ENCODE measurements around the gene DLG2. TPM values are rescaled to one million over a fixed set of nuclear protein-coding genes. Genes with fewer than 3 reads are reported as not detected.
A peak's percentile ranks its signal among the peaks of the same experiment; 100 is the strongest.

Gene DLG2
- polyA plus RNA-seq, 4 donors, result 10.8 to 15.6 (median 12.2) TPM

- no peak for DNase-seq (ENCODE audit: low read depth in 4 of 4, low spot score in 2 of 4)
These were observed 1935.6 kb downstream of the DLG2 start for GRCh38 chr11:83691451-83691950.

DNA sequence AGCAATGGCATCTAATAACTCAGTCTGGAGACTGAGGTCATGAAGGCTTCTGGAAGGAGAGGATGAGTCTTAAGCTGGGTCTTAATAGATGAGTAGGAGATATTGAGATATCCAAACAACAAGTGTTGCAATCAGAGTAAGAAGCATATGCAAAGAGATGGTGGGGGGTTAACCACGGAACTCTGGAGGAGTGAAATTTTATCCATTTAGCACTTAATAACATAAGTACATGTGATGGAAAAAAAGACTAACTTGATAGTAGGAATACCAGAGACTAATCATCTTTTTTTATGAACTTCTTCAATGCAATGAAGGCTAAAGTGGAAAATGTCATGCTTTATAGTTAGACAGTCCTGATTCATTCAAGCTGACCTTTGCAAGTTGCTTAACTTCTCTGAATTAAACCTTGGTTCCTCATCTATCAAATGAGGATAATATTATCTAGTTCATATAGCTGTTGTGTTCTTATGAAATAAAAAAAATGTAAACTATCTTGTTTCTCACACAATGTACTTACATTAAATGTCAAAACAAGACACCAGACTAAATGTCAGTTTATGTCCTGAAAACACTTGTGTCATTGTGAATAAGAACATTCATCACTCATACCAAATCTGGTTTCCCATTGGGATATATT is 1937.9 kb downstream of the DLG2 start:
- no peak for DNase-seq (ENCODE audit: low read depth in 4 of 4, low spot score in 2 of 4)

- DNase-seq (ENCODE audit: low read depth in 4 of 4, low spot score in 2 of 4), result no peak
These were observed 1939.4 kb downstream of the DLG2 start for GRCh38 chr11:83687787-83688186.

- DNase-seq (ENCODE audit: low read depth in 4 of 4, low spot score in 2 of 4), result no peak
These were observed 1941.4 kb downstream of the DLG2 start for GRCh38 chr11:83685730-83686129.

DNA sequence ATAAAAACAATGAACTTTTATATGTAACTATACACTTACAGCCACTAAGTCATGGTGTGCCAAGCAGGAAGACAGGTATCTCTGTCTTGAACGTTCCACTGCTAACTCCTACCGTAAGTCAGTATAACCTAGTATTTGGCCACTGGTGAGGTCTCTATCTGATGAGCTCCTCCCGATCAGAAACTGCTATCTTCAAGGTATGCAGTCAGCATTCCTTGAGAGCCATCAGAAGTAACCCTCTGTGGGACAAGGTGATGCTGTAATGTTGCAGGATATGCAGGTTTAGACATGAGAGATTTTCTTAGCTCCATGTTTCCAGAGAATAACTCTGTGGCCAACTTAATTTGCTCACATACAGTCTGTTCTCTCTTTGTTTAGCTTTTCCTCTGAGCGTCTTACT is 1943.1 kb downstream of the DLG2 start:
- no peak for DNase-seq (ENCODE audit: low read depth in 4 of 4, low spot score in 2 of 4)

- DNase-seq (ENCODE audit: low read depth in 4 of 4, low spot score in 2 of 4), result no peak
These were observed 1944.6 kb downstream of the DLG2 start for GRCh38 chr11:83682611-83682973.

- DNase-seq (ENCODE audit: low read depth in 4 of 4, low spot score in 2 of 4), result no peak
These were observed 1945.1 kb downstream of the DLG2 start for GRCh38 chr11:83681906-83682610.

- DNase-seq (ENCODE audit: low read depth in 4 of 4, low spot score in 2 of 4), result peak in 2 of 4 donors; percentile 11
These were observed 1945.9 kb downstream of the DLG2 start for GRCh38 chr11:83681031-83681781.

GRCh38 chr11:83680321-83680720 is 1946.8 kb downstream of the DLG2 start:
- DNase-seq (ENCODE audit: low read depth in 4 of 4, low spot score in 2 of 4), result no peak

- DNase-seq (ENCODE audit: low read depth in 4 of 4, low spot score in 2 of 4), result no peak
These were observed 1948.1 kb downstream of the DLG2 start for GRCh38 chr11:83678831-83679584.

DNA sequence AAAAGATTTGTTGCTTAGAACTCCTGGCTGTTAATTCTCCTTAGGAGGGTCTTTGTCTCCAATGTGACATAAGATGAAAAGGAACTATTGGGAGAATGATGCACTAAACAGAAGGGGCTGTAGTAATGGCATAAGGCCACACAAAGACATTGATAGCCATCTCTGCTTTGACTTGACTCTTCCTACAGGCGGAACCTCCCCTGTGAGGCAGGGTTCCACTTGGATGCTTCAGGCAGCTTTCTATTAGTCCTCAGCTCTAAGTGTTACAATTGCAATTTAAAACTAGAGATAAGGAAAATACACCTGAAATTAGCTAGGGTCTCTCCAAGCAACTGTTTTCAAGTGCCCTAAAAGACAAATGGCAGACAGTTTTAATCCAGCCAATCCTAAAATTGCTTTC is 1949.4 kb downstream of the DLG2 start:
- DNase-seq (ENCODE audit: low read depth in 4 of 4, low spot score in 2 of 4), result no peak

DNA sequence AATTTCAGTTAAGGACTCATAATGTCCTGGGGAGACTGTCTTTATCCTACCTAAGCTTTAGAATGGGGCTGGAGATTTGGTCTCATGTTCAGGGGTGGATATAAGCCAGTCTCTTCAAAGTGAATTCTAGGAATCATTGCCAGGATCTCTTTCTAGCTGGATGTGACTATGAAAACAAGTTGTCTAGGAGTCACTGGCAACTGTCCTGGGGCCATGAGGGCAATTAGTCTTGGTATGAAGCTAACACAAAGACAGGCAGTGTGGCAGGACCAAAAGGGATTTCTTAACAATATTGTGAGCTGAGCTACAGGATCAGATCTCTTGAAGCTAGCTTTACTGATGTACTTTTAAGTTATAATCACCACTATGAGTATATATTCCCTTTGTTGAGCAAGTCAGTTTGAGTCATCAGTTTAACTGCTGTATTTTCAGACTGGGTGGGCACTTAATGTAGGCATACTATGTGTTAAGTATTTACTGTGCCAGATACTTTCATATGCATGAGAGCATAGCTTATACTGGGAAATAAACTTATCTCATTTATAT is 1951.0 kb downstream of the DLG2 start:
- no peak for DNase-seq (ENCODE audit: low read depth in 4 of 4, low spot score in 2 of 4)

GRCh38 chr11:83674102-83674896 is 1952.8 kb downstream of the DLG2 start:
- DNase-seq (ENCODE audit: low read depth in 4 of 4, low spot score in 2 of 4), result no peak

GRCh38 chr11:83671289-83671688 is 1955.9 kb downstream of the DLG2 start:
- DNase-seq (ENCODE audit: low read depth in 4 of 4, low spot score in 2 of 4), result no peak

DNA sequence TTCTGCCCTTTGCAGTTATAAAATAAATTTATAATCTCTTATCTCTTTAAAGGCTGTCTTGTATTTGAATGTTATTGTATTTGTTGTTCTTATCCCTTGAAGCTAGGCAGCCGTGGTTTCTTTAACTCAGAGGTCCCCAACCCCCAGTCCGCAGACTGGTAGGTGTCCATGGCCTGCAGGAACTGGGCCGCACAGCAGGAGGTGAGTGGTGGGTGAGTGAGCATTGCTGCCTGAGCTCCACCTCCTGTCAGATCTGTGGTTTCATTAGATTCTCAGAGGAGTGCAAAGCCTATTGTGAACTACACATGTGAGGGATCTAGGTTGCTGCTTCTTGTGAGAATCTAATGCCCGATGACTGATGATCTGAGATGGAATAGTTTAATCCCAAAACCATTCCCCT is 1961.0 kb downstream of the DLG2 start:
- no peak for DNase-seq (ENCODE audit: low read depth in 4 of 4, low spot score in 2 of 4)

- no peak for DNase-seq (ENCODE audit: low read depth in 4 of 4, low spot score in 2 of 4)
These were observed 1963.2 kb downstream of the DLG2 start for GRCh38 chr11:83663988-83664387.

DNA sequence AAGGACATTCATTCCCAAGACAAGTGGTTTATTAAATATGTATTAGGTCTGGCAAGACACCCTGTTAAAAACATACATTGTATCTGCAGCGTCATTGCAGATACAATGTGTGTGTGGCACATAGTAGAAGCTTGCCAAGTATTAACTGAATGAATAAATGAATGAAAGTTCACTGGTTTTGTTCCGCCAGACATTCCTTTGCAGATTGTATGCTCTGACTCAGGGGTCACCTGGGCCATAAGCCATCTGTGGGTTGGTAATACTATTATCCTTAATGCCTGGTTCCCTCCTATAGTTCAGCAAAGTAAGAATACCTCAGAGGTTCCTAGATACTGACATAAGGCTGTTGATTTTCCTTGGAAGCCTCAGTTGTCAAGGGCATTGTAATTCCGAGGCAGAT is 1963.7 kb downstream of the DLG2 start:
- no peak for DNase-seq (ENCODE audit: low read depth in 4 of 4, low spot score in 2 of 4)

GRCh38 chr11:83662494-83662893 is 1964.7 kb downstream of the DLG2 start:
- DNase-seq (ENCODE audit: low read depth in 4 of 4, low spot score in 2 of 4), result no peak

DNA sequence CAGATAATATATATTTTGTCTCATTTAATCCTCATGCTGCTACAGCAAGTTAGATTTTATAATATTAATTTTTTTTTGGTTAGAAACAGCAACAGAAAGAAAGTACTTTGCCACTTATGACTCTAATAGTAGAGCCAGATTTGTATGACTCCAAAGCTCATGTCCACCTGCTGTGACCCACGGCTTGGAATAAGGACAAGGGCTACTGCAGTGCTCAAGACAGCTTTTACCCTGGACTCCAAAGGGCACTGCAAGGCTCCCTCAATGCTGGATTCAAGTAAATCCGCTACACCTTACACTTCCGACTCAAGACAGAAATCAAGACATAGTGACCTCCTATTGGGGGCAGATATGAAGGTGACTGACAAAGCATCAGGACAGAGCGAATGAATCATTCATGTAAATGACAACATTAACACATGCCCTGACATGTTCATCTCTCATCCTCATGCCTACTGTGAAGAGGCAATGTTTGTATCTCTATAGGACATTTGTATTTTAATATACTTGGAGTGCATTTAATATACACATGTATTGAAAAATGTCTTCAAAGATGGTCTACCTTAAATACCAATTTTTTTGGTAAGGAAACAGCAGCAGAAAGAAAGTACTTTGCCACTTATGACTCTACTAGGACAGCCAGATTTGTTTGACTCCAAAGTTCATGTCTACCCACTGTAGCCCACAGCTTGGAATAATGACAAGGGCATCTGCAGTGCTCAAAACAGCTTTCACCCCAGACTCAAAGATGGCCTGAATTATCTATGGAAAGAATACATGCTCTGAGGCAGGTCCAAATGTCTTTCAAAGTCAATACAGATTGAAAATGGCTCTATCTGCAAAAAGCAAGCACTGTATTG is 1965.4 kb downstream of the DLG2 start:
- no peak for DNase-seq (ENCODE audit: low read depth in 4 of 4, low spot score in 2 of 4)
